ENCODE data around the gene FAM217A. TPM values are rescaled to one million over a fixed set of nuclear protein-coding genes. Genes with fewer than 3 reads are reported as not detected.

The FAM217A gene
- total and polyA plus RNA-seq, 2 of the 13 experiments (the other 11 are each of a cell fraction or from before 2014, with no cell fraction given) = not detected

DNA sequence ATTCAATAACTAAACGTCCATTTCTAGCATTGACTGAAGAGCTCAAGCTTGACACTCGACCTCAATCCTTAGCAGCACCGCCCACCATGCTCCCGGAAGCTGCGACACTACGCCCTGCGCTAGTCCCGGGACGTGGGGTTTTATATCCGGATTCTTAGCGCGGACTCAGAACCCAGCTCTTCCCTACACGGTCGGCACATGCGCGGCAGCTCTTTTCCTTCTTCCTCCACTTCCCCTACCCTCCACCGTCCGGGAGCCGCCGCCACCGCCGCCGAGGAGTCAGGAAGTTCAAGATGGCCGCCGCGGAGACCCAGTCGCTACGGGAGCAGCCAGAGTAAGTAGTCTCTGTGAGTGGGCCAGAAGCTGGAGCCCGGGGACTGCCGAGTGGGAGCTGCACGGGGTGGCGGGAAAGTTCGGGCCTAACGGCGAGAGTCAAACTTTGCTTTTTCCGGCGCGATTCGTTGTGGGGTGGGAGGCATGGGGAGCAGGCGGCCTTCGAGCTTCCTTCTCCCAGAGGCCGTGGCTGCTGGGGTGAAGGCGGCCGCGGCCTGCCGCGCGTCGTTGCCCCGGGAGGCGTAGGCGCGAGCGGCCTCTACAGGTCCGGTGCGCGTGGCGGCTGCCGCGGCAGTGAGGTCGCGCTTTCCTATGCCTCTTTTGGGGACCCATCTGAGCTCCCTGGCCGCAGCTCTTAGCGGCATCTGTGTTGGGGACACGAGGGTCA, 57.6 kb downstream of the FAM217A start (continued):
- TF ChIP-seq, protein P1, sequence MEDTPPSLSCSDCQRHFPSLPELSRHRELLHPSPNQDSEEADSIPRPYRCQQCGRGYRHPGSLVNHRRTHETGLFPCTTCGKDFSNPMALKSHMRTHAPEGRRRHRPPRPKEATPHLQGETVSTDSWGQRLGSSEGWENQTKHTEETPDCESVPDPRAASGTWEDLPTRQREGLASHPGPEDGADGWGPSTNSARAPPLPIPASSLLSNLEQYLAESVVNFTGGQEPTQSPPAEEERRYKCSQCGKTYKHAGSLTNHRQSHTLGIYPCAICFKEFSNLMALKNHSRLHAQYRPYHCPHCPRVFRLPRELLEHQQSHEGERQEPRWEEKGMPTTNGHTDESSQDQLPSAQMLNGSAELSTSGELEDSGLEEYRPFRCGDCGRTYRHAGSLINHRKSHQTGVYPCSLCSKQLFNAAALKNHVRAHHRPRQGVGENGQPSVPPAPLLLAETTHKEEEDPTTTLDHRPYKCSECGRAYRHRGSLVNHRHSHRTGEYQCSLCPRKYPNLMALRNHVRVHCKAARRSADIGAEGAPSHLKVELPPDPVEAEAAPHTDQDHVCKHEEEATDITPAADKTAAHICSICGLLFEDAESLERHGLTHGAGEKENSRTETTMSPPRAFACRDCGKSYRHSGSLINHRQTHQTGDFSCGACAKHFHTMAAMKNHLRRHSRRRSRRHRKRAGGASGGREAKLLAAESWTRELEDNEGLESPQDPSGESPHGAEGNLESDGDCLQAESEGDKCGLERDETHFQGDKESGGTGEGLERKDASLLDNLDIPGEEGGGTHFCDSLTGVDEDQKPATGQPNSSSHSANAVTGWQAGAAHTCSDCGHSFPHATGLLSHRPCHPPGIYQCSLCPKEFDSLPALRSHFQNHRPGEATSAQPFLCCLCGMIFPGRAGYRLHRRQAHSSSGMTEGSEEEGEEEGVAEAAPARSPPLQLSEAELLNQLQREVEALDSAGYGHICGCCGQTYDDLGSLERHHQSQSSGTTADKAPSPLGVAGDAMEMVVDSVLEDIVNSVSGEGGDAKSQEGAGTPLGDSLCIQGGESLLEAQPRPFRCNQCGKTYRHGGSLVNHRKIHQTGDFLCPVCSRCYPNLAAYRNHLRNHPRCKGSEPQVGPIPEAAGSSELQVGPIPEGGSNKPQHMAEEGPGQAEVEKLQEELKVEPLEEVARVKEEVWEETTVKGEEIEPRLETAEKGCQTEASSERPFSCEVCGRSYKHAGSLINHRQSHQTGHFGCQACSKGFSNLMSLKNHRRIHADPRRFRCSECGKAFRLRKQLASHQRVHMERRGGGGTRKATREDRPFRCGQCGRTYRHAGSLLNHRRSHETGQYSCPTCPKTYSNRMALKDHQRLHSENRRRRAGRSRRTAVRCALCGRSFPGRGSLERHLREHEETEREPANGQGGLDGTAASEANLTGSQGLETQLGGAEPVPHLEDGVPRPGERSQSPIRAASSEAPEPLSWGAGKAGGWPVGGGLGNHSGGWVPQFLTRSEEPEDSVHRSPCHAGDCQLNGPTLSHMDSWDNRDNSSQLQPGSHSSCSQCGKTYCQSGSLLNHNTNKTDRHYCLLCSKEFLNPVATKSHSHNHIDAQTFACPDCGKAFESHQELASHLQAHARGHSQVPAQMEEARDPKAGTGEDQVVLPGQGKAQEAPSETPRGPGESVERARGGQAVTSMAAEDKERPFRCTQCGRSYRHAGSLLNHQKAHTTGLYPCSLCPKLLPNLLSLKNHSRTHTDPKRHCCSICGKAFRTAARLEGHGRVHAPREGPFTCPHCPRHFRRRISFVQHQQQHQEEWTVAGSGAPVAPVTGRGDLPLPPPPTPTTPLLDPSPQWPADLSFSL (CRISPR knock-in tag; IDR thresholded peaks at IDR 0.05) = no peak
- TF ChIP-seq TCF7 (IDR thresholded peaks at IDR 0.05; ENCODE audit: low read depth) (0 out of 2 replicates have a peak, but pooled peaks have one; percentile 28), YY1 (IDR thresholded peaks at IDR 0.05; ENCODE audit: insufficient read depth, insufficient replicate concordance, low read depth, low read length) (peak; percentile 99), JDP2 (CRISPR knock-in tag; IDR thresholded peaks at IDR 0.05; ENCODE audit: borderline replicate concordance) (peak; percentile 36; the same call in 1 of the 2 replicates), ZNF468 (CRISPR knock-in tag; IDR thresholded peaks at IDR 0.05) (no peak; the same call in none of the 2 replicates), SRSF9 (IDR thresholded peaks at IDR 0.05; ENCODE audit: borderline replicate concordance, insufficient read depth, low read depth, low read length, poor library complexity, severe bottlenecking) (no peak), MBD4 (IDR thresholded peaks at IDR 0.05; ENCODE audit: borderline replicate concordance, low read length) (no peak), GFI1 (CRISPR knock-in tag; IDR thresholded peaks at IDR 0.05; ENCODE audit: borderline replicate concordance) (no peak; the same call in 1 of the 2 replicates), CEBPG (CRISPR knock-in tag; IDR thresholded peaks at IDR 0.05) (peak; percentile 26; the same call in 1 of the 2 replicates), POLR2AphosphoS2 (IDR thresholded peaks at IDR 0.05; ENCODE audit: low read depth, low read length) (0 out of 2 replicates have a peak, but pooled peaks have one; percentile 60), MBNL3 (CRISPR knock-in tag; conservative IDR thresholded peaks at IDR 0.05) (no peak), TEAD2 (CRISPR knock-in tag; IDR thresholded peaks at IDR 0.05) (0 out of 2 replicates have a peak, but pooled peaks have one; percentile 30), ZC3H4 (CRISPR knock-in tag; IDR thresholded peaks at IDR 0.05; ENCODE audit: borderline replicate concordance) (no peak; the same call in 1 of the 2 replicates), ZNF350 (CRISPR knock-in tag; IDR thresholded peaks at IDR 0.05; ENCODE audit: borderline replicate concordance, low read depth) (peak; percentile 90; the same call in 1 of the 2 replicates), ZNF772 (CRISPR knock-in tag; IDR thresholded peaks at IDR 0.05) (peak; percentile 61; the same call in 1 of the 2 replicates)
- TF ChIP-seq, protein P2, sequence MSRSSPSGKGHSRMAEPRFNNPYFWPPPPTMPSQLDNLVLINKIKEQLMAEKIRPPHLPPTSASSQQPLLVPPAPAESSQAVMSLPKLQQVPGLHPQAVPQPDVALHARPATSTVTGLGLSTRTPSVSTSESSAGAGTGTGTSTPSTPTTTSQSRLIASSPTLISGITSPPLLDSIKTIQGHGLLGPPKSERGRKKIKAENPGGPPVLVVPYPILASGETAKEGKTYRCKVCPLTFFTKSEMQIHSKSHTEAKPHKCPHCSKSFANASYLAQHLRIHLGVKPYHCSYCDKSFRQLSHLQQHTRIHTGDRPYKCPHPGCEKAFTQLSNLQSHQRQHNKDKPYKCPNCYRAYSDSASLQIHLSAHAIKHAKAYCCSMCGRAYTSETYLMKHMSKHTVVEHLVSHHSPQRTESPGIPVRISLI (CRISPR knock-in tag; IDR thresholded peaks at IDR 0.05; ENCODE audit: borderline replicate concordance) = peak; percentile 33; the same call in 1 of the 2 replicates
- TF ChIP-seq, protein P3, sequence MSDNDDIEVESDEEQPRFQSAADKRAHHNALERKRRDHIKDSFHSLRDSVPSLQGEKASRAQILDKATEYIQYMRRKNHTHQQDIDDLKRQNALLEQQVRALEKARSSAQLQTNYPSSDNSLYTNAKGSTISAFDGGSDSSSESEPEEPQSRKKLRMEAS (IDR thresholded peaks at IDR 0.05) = peak; percentile 89
- TF ChIP-seq, protein P4, sequence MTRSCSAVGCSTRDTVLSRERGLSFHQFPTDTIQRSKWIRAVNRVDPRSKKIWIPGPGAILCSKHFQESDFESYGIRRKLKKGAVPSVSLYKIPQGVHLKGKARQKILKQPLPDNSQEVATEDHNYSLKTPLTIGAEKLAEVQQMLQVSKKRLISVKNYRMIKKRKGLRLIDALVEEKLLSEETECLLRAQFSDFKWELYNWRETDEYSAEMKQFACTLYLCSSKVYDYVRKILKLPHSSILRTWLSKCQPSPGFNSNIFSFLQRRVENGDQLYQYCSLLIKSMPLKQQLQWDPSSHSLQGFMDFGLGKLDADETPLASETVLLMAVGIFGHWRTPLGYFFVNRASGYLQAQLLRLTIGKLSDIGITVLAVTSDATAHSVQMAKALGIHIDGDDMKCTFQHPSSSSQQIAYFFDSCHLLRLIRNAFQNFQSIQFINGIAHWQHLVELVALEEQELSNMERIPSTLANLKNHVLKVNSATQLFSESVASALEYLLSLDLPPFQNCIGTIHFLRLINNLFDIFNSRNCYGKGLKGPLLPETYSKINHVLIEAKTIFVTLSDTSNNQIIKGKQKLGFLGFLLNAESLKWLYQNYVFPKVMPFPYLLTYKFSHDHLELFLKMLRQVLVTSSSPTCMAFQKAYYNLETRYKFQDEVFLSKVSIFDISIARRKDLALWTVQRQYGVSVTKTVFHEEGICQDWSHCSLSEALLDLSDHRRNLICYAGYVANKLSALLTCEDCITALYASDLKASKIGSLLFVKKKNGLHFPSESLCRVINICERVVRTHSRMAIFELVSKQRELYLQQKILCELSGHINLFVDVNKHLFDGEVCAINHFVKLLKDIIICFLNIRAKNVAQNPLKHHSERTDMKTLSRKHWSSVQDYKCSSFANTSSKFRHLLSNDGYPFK (CRISPR knock-in tag; IDR thresholded peaks at IDR 0.05; ENCODE audit: borderline replicate concordance) = peak; percentile 88

All from HepG2 (cell line).